ENCODE data around the gene CENPO.

Gene CENPO

DNA sequence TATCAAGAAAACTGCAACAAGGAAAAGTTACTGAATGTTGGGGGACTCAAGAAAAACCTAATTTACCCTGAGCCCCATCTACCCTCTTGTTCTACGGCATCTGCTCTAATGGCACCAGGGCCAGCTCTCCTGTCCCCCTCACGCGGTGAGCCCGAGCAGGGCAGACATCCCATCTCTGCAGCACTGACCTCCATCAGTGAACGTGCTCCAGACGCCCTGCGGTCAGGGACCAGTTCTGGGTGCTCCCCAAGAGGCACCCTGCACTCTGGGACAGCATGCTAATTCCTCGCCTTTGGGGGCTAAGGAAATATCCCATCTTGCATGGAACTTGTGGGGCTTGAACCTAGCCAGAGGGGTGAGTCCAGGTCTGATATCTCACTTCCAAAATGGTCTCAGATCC is 43.0 kb downstream of the CENPO start:
- in situ Hi-C loops (cut with MboI; ENCODE audit: low sequenced_read_pairs): no loop called here

DNA sequence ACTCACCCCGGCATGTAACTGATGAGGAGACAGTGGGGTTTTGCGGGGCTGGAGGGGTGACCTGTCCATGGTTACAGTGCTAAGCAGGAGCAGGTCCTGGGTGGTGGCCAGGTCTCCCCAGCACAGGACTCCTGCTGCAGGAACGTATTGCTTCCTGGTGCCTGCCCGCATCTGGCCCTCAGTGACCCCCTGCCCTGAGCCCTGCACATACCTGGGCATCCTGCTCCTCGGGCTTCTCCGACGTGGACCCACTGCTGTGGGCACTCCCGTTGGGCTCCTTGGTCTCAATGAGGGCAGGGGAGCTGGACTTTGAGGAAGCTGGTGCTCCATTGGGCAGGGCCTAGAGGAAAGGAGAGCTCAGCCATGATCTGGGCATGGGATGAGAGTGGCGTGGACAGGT is 43.5 kb downstream of the CENPO start:
- in situ Hi-C loops (cut with MboI; ENCODE audit: low sequenced_read_pairs): no loop called here

DNA sequence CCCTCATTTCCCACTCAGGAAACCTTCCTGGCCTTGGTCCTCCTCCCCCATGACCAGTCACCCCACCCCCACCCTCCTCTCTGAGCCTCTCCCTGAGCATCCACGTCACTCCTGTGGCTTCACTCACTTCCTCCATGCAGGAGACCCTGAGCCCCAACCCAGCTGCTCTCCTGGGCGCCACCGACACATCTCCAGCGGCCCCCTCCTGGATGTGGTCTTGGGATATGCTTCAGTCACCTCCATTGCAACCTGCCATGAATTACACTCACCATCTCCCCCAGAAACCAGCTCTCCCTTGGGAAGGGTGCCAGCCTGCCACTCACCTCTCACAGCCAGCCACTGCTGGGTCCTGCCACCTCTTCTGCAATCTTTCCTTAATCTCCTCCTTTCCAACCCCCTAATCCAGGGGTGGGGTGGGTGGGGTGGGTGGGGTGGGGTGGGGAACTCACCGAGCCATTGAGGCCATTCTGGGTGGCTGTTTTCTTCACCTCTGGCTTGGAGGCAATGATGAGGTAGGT is 44.8 kb downstream of the CENPO start:
- in situ Hi-C loops (cut with MboI; ENCODE audit: low sequenced_read_pairs): no loop called here

DNA sequence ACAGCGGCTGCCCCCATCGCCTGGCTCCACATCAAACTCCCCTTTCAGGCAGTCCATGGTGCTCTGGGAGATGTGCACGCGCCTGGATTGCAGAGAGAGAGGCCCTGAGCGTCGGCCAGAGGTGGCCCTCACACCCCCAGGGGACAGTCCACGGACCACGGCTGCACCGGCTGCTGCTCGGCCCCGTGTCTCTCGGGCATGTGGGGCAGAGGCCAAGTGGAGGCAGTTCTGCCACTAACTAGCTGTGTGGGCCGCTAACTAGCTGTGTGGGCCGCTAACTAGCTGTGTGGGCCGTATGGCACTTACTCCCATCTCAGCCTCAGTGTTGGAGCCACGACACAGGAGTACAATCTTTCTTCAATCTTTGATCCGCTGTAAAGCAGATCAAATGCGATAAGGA is 45.3 kb downstream of the CENPO start:
- in situ Hi-C loops (cut with MboI; ENCODE audit: low sequenced_read_pairs): no loop called here

DNA sequence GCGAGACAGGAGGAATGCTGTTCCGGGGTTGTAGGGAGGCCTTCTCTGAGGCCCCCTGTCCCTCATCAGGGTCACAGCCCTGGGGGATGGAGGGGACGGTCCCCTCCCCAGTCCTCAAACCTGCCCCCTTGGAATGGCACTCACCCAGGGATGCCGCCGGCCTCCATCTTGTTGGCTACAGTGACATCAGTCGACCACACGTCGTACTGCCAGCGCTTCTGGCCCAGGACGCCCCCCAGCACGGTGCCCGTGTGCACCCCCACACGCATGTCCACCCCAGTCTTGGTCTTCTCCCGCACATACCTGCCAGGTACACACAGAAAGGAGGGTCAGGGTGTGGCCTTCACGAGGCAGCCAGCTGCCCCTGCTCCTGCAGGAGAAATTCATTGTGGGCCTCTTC is 46.5 kb downstream of the CENPO start:
- in situ Hi-C loops (cut with MboI; ENCODE audit: low sequenced_read_pairs): no loop called here

DNA sequence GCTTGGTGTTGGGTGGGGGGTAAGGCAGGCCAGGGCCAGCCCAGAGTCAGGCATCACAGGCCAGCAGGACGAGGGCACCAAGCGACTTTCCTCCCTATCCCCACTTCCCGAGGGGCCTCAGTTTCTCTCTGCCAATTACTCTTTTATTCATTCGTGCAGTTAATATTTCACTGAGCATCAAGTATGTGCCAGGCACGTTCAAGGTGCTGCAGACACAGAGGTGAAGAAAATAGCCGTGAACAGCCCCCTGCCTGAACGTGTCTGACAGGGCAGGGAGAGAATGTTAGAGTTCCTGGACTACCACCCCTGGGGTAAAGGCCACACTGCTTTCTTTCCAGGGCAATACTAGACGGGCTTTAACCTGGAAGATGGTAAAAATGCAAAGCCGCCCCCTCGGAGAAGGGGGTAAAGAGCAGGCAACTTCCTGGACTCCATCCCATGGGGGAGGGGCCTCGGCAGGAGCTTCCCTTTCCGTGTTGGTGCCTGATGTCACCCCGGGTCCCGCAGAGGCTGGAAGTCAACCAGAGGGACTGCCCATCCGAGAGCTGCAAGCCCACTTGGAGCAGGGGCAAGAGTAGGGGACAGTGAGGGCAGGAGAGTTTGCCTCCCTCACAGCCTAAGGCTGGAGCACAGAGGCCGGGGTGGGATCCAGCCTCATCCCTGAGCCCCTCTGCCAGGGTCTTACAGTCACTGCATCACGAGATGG is 47.1 kb downstream of the CENPO start:
- in situ Hi-C loops (cut with MboI; ENCODE audit: low sequenced_read_pairs): no loop called here

DNA sequence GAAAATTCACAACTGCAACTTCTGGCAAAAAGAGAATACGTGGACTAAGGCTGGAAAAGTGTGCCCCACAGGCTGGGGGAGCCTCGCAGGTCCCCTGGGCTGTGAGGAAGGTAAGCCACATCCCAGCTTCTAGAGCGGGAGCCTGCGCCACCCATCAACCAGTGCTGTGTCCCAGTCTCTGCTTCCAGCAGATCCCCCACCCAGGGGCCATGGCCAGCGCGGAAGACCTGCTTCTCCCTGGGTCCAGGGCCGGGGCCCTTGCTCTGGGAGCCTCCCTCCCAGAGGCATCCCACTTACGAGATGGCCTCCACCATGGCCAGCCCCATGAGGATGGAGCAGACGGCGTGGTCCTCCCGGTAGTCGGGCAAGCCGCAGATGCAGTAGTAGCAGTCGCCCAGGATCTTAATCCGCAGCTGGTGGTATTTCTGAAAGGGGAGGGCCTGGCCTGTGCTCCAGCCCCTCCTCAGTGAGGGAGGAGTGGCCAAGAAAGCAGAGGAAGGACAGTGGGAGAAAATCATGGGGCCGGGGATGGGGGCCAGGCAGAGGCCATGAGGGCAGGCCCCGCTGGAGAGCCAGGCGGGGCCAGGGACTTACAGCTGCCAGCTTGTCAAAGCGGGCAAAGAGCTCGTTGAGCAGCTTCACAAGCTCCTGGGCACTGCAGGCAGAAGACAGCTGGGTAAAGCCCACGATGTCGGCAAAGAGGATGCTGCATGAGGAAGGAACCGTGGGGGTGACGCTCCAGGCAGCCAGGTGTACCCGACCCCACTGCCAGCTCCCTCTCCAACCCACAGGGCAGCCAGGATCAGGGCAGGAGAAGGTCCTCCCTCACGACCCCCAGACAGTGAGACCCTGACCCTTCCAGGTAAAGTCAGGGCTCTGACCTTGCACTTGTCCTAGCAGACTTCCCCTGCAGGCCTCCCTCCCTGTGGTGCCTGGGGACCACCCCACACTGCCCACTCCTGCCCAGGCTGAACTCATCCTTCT is 48.0 kb downstream of the CENPO start:
- in situ Hi-C loops (cut with MboI; ENCODE audit: low sequenced_read_pairs): no loop called here

DNA sequence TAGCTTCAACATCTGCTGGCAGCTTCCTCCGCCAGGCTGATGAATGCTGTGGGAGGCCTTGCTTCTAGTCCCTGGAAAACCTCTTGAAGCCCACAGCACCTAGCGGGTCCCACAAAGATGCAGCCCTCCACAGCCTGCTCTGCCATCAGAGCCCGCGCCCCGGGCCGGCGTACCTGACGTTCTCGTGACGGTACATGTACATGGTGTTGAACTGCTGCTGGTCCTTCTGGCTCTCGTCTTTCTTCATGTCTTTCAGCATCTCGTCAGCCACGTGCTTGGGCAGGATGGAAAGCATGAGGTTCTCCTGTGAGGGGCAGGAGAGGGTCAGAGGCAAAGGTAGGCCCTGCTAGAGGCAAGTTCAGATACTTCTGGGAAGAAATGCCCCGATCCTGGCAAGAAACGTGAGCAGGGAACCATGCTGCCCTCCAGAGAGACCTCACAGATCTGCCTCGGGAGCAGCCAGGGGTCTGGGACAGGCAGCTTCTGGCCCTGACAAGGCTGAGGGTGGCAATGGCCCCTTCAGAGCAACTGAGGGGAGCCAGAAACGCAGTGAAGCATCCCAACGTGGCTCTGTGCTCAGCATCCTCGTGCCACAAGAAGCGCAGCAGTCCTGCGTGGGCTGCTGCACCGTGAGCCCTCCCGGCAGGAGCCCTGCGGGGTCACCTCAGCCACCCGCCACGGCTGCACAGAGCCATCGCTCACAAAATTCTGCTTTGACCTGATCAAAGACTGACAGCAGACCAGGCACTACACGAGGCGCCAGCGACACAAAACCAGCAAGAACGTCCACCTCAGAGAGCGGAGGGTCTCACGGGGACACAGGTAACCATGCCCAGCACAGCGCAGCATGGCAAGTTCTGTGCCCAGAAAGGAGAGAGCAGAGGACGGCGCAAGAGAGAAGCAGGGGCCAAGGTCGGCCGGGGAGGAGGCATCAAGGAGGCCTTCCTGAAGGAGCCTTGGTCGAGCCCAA is 49.1 kb downstream of the CENPO start:
- in situ Hi-C loops (cut with MboI; ENCODE audit: low sequenced_read_pairs): no loop called here

DNA sequence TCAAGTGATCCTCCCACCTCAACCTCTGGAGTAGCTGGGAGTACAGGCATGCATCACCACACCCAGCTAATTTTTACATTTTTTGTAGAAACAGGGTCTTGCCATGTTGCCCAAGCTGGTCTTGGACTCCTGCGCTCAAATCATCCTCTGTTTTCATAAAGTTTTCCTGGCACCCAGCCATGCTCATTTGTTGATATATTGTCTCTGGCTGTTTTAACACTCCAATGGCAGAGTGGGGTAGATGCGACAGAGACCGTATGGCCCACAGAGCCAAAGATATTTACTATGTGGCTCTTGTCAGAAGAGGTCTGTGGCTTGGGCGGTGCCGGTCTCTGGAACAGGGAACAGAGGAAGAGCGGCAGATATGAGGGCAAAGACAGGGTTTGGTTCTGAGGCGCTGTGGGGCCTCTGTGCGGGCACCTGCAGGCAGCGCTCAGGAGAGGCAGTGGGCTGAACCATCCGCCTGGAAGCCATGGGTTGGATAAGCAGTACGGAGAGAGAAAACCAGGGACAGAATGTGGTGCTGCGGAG is 50.2 kb downstream of the CENPO start:
- in situ Hi-C loops (cut with MboI; ENCODE audit: low sequenced_read_pairs): no loop called here

DNA sequence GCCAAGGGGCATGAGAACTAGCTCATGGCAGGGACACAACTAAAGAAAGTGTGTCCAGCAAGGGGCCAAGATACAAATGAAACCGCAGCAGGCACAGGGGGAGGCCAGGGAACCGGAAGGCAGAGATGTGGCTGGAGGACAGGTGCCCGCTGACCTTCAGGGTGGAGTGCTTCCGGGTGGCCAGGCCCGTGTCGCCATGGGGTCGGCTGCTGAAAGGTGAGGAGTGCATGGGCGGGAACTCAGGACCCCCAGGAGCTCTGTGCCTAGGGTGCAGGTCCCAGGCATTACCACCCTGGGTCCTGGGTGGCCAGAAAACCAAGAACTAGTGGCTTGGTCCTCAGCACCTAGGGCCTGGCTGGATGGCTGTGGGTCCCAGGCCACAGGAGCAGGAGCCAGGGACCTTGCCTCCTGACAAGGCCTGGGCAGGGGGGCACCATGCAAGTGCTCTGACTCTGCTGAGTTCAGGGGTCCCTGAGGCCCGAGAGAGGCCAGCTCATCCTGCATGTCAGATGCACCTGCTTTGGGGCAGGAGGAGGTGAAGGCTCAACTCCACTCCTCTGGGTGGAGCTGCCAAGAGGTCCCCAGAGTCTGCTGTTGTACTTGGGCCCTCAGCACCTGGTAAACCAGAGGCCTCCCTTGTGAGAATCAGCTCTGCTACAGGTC is 50.9 kb downstream of the CENPO start:
- in situ Hi-C loops (cut with MboI; ENCODE audit: low sequenced_read_pairs): no loop called here

DNA sequence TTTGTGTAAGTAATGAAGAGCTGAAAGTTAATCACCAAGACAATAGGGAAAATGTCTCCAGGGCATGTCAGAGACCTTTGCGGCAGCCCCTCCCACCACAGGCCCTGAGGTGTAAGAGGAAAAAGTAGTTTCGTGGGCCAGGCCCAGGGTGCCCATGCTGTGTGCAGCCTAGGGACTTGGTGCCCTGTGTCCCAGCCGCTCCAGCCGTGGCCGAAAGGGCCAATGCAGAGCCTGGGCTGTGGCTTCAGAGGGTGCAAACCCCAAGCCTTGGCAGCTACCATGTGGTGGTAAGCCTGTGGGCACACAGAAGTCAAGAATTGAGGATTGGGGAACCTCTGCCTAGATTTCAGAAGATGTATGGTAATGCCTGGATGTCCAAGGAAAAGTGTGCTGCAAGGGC is 52.5 kb downstream of the CENPO start:
- in situ Hi-C loops (cut with MboI; ENCODE audit: low sequenced_read_pairs): no loop called here

DNA sequence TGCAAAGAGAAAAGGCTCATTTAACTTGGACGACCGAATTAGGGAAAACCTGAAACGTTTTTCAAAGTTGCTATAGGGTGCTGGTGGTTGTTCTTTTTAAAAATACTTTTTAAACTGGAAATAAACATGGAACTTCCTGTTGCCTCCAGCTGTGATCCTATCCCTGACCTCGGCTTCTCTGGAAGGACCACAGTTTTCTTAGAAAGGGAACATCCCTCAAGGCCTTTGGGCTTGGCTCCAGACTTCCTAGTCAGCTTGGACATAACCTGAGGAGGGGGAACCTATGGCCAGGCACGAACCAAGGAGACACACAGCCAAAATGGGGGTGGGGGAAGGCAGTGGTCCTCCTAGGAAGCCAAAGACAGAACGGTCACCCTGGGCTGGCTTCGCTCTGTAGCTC is 57.7 kb downstream of the CENPO start:
- in situ Hi-C loops (cut with MboI; ENCODE audit: low sequenced_read_pairs): no loop called here

DNA sequence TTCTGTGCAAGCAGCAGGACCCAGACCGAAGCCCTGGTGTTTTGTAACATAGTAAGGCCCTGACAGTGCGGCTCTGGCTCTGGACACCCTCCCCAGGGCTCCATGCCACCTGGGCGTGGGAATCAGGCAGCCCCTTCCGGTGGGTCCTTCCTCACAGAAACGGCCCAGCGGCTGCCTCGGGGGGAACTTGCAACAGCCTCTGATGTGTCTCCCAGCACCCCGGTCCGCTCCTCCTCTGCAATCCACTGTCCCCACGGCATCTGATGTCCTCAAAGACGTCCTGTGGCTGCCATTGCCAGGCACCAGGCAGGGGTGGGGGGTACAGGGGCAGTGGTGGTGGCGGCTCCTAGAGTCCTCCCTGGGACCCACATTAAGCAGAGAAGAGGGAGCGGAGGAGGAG is 58.8 kb downstream of the CENPO start:
- in situ Hi-C loops (cut with MboI; ENCODE audit: low sequenced_read_pairs): no loop called here

DNA sequence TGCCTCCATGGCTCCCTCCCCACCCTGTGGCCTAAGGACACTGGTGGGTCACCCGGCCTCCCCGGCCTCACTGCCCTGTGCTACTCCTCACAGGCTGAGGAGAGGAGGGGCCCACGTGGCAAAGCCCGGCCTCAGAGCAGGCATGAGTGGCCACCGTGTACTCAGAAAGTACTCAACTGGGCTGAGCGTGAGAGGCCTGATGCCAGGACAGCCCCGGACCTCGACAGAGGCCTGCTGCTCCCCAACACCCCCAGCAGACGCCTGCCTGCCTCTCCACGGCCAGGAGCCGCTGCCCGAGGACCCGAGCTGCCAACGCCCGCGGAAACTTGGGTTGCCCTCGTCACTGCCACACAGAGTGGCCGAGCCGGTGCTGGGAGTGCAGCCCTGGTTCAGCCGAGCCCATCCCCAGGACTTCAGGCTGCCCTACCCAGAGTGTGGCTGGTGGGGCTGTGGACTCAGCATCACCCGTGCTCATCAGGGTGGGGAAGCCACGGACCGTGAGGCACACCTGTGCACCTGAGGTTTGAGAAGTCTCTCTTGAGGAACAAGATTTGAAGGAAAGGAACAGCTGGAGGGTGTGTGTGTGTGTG is 59.3 kb downstream of the CENPO start:
- in situ Hi-C loops (cut with MboI; ENCODE audit: low sequenced_read_pairs): no loop called here

DNA sequence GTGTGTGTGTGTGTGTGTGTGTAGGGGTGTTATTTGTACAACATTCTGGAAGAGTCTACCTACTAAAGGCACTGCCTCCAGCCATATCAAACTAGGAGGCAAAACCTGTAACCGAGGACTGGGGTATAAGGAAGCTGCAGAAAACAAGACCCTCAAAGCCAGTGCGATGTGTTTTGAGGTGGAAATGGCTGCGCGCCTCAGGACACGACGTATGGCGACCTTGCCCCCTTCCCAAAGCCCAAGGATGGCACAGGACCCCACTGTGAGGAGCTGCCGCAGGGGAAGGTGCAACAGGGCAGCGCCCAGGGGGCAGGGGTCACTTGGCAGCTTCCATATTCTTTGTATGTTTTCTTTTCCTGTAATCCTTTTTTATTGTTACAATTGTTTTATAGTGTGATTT is 59.8 kb downstream of the CENPO start:
- in situ Hi-C loops (cut with MboI; ENCODE audit: low sequenced_read_pairs): no loop called here

DNA sequence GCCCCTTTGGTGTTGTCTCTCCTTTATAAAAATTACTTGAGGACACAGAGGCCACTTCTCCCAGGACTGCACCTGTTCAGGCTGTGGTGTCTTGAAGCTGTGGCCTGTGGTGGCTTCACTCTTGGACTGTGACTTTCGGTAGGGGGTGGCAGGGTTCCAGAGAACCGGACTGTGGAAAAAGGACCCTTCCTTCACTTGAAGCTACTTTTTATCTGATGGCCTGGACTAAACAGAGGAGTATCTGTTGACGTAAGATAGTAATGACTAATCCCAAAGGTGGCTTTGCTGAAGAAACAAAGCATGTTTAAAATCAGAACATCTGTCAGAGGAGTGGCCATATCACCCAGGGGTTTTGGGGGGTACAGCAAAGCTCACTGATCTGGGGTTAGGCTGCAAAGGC is 60.8 kb downstream of the CENPO start:
- in situ Hi-C loops (cut with MboI; ENCODE audit: low sequenced_read_pairs): no loop called here

DNA sequence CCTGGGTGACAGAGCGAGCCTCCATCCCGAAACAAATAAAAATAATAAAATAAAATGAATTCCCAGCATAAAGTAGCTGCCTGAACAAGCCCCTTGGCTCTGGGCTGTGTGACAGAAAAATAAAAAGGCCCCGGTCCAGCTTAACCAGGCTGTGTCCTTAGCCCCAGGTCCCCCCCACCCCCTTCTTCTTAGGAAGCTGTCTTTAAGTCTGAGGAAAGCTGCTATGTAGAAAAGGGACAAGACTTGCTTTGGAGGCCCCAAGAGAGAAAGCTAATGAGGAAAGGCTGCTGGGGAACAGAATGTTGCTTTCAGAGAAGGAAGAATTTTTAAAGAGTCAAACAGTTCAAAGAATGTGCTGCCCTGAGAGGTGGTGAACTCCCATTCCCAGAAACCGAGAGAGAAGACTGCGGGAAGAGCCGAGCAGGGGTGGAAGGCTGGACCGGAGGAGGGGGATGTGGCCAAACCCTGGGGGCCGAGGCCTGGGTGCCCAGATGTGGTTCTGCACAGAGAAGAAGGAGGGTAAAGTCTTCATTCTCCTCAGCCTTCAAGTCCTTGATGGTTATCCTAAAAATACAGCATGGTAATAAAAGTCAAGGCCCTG is 61.9 kb downstream of the CENPO start:
- in situ Hi-C loops (cut with MboI; ENCODE audit: low sequenced_read_pairs): no loop called here

DNA sequence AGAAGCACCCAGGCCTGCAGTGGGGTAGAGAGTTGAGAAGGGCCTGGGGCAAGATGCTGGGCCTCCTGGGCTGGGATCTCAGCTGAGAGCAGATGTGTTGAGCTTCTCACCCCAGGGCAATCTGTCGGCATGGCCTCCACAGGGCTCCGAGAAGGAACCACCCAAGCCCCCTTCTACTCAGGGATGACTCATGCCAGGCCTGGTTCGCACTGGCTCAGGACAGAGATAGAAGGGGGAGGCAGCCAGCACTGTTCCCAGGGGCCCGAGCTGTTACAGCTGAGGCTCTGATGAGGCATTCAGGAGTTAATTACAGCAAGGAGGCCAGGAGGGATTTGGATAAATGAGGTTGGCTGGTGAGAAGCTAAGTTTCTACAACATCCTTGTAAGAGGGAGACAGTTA is 62.5 kb downstream of the CENPO start:
- in situ Hi-C loops (cut with MboI; ENCODE audit: low sequenced_read_pairs): no loop called here

DNA sequence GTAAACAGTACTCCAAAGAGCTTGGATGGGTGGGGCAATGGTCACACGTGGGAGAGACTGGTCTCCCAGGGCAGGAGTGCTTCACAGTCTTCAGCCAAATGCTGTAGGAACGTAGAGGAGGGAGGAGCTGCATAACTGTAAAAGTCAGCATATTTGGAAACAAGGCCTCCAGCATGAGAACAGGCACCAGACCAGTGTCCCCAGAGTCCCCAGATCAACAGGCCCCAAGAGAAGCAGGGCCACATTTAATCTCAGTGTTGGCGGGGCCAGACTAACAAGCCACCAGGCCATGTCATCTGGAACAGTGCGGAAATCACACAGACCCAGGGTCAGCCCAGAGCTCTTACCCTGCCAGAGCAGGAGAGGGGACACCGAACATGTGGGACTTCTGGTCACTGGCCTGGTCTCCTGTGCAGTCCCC is 63.6 kb downstream of the CENPO start:
- in situ Hi-C loops (cut with MboI; ENCODE audit: low sequenced_read_pairs): no loop called here

Data from HL-60/S4 treated with retinoic acid at 250 ng/mL for 4 days and 3 days (cell line).